Measurements from ENCODE around the gene VCX2.
"Not testable (repeated sequence)": the region's sequence is repeated elsewhere in the genome, so short reads cannot be mapped to it uniquely, and the experiment has no call there.

Gene VCX2

GRCh38 chrX:8171169-8171568, at the start of gene VCX2:
Gene VCX2, minus strand, starts transcription at chrX:8171267. Its CDS starts 624 bp downstream, at chrX:8170643.
- DNase-seq = not testable (repeated sequence)

- no peak for DNase-seq
These were observed 33.9 kb upstream of the VCX2 start for GRCh38 chrX:8204943-8205342.

- no peak for DNase-seq
These were observed 33.3 kb upstream of the VCX2 start for GRCh38 chrX:8204169-8204935.

DNA sequence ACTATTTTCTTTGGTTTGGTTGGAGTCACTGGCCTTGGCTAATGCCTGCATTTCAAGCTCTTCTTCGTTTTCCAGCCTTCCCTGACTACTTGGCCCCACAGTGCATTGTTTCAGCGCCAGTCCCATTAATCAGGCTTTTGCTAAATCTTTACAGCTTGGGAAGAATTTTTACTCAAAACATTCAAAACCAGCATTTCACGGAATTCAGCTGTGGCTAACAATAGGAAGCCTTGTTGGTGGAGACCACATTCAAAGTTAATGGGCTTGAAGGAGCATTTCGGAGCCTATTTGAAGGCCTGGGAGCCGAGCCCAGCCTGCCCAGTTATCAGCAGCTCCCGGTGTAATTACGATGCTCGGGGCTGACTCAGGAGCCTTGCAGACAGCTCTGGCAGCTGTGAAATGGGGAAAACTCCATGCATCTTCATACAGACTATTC, 30.8 kb upstream of the VCX2 start:
- no peak for DNase-seq

- no peak for DNase-seq
These were observed 25.7 kb upstream of the VCX2 start for GRCh38 chrX:8196776-8197175.

- DNase-seq = no peak
These were observed 23.1 kb upstream of the VCX2 start for GRCh38 chrX:8194216-8194615.

GRCh38 chrX:8192276-8192675, 21.2 kb upstream of the VCX2 start:
- no peak for DNase-seq

DNA sequence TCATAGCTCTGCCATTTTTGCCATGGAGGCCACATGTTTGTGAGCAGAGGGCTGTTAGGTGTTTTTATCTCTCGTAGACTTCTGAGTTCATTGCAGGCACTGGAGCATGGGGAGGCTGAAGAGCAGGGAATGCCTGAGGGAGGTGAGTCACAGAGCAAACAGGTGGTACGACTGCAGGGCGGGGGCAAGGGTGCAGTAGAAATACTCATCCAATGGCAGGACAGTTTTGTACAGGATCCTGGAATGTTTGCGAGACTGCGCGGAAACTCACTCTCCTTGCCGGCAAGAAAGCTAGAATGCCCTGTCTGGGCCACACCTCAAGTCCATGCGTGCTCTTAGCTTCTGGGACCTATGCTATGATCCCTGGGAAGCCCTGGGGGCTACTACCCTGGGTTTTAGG, 20.0 kb upstream of the VCX2 start:
- DNase-seq = no peak

DNA sequence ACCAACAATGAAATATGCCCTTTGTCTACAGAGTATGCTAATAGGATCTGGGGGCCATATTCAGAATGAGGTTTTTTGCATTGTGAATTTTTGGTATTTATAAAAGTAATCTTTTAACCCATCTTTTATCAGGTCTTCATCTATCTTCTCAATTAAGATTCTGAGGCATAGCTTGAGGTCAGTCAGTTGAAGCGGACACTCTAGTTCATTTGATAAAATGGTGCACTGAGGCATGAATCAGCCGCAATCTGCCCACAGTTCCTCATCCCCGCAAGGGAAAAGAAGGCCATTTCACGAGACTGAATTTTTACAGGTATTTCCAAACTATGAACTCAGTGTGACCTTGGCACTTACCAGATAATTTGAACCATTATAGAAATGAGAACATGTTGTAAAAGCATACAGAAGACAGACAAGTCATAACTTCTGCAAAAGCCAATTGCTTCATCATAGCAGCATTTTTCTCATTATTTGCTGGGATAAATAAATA, 19.3 kb upstream of the VCX2 start:
- DNase-seq = no peak

DNA sequence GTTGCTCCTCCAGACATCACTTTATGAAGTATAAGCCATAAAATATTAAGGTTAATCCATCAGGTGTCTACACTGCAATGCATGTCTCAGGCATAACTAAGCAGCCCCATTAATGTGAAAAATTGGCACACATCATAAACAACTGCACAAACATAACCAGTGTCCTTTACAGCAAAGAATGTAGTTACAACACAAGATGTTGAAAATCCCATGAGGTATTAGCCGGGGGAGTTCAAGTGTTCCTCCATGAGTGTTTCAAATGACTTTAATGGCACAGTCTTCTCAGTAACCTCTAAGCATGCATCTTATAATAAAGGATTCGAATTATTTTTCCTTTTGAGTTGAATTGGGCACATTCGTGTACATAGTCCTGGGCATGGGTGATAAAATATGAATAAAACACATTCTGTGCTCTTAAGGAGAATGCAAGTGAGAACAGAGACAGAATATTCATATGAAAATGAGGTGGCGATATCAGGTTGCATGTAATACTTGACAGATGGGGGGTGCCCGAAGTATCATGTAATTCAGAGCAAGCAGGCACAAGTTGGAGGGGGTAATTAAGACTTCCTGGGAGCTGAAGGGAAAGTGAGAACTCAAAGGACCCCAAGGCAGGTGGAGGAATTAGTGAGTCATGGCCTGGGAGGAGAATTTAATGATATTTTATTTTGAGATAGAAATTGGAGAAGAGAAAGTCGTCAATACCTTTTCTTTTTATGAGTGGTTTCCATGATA, 18.2 kb upstream of the VCX2 start:
- DNase-seq = no peak

GRCh38 chrX:8183346-8183745, 12.3 kb upstream of the VCX2 start:
- DNase-seq = no peak

- DNase-seq = no peak
These were observed 8.6 kb upstream of the VCX2 start for GRCh38 chrX:8179656-8180055.

DNA sequence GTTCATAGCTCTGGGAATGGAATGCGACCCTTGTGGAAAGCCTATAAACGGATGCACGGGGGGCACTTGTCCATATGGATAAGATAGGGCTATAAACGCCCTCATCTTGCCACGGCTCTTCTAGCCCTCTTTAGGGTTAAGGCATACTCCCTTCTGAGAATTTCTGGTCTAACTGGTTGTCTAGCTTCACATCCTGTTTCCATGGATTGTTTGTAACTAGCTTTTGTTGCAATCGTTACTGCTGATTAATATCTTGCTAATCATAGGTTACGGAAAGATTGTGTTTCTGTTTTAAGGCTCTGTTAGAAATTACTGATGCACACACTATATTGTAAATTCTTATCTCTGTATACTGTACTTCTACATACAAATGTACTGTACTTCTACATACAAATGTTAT, 17.1 kb downstream of the VCX2 start:
- DNase-seq = not testable (repeated sequence)

DNA sequence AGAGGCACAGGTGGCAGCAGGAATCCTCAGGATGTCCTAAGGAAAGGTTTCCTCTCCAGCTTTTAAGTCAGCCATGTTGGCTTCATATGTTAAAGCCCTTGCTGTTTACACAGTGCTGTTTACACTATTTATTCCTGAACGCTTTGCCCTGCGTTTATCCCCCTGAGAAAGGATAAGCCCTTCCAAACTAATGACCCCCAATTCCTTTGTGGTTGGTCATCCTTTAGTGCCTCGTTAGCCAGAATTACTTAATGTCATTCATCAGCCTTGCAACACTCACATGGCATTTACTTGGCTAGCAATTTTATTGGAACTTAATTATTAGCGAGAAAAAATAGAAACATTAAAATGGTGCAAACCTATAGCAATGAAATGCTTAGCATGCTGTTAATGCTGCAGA, 23.8 kb downstream of the VCX2 start:
- DNase-seq = no peak

- no peak for DNase-seq
These were observed 26.1 kb downstream of the VCX2 start for GRCh38 chrX:8144925-8145324.

DNA sequence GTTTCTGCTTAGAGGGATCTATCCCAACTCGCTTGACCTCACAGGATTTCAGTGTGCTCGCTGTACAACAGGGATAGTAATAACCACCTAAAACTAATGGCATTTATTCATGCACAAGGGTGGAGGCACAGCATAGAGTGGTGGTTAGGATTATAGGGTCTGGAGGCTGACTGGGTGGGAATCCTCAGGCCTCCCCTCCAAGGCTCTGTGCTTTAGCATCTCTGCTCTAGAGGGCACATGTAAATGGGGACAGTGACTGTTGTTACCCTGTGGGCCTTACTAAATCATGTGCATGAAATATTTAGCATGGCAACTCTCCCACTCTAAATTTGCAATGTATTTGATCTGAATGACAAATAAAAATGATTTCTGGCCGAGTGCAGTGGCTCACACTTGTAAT, 29.2 kb downstream of the VCX2 start:
- no peak for DNase-seq

DNA sequence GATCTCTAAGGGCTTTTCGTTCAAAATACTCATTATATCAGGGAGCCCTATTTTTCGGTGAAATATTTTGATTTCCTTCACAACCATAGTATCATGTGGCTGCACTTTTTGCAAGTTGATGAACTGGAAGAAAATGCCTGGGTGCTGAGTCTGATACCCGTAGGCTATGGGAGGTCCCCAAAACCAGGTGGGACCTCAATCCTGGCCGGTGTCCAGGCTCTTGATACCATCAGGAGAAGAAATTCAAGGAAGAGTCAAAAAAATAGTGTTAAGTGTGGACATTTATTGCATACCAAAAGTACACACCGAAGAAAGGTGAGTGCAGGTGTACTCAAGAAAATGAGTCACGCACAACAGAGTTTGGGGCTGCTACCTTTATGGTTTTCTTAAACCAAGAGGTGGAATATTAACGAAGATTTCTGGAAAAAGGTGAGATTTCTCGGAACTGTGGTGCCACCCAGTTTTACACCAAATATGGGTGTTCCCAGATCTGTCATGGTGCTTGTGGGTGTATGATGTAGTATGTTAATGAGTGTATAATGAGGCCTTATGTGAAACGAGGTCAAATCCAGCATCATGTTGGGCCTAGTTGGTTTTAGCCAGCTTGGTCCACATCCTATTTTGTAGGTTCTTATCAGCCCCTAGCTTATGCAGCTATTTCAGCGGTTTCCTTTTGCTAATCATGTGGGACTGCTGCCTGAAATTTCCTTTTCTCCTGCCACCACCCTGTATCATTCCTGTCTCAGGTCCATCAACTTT, 29.9 kb downstream of the VCX2 start:
- DNase-seq = no peak

DNA sequence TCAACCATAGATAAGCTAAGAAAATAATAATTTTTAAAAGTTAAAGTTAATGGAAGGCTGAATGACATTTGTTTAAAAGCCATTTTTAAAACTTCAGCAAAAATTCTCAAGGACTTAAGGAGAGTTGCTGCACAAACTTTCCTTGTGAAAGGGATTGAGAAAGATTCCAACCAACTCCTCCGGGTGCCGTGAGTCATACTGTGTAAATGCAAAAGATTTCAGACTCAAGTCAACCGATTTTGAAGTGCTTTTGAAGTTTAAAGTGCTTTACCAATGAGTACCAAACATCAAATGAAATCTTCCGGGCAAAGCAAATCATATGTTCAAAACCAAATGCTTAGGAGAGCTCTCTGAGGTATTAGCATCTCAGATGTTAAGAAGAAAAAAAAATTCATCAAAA, 31.4 kb downstream of the VCX2 start:
- DNase-seq = no peak

- no peak for DNase-seq
These were observed 32.8 kb downstream of the VCX2 start for GRCh38 chrX:8138252-8138651.

DNA sequence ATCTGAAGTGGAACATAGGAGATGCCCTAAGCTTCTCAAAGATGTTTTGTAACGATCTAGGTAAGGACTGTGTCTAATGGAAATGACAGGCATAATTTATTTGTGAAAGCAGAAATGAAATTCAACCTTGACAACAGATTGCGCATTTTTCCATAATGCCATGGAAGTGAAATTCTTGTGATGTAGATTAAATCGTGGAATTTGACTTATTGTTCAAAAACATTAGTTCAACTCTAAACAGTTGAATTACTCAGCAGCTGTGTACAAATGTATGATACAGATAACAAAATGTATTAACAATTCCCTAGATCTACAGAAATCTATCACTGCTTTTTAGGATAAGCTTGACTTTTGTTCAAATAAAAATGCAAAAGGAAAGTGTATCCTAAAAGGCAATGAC, 44.4 kb downstream of the VCX2 start:
- no peak for DNase-seq

DNA sequence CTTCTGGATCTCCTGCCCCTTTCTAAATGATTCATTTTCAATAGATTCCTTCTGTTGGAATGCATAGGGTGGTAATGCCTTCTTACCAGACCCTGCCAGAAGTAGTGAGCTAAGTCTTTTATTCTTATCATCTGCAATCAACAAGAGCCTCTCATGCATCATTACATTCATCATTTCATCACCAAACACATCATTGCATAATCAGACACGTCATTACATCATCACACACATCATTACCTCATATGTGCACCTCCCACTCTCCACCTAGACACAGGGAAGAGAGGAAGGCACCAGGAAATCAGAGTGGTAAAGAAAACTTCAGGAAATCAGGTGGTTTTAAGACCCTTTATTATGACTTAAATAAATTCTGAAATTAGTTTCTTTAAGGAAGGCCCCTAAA, 45.0 kb downstream of the VCX2 start:
- no peak for DNase-seq

- DNase-seq = no peak
These were observed 45.5 kb downstream of the VCX2 start for GRCh38 chrX:8125566-8125965.

GRCh38 chrX:8122538-8122937, 48.5 kb downstream of the VCX2 start:
- DNase-seq = no peak

DNA sequence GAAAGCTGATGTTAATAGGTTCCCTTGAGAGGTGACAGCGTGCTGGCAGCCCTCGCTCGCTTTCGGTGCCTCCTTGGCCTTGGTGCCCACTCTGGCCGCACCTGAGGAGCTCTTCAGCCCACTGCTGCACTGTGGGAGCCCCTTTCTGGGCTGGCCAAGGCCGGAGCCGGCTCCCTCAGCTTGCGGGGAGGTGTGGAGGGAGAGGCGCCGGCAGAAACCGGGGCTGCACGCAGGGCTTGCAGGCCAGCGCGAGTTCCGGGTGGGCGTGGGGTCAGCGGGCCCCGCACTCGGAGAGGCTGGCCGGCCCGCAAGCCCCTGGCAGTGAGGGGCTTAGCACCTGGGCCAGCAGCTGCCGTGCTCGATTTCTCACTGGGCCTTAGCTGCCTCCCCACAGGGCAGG, 49.7 kb downstream of the VCX2 start:
- not testable (repeated sequence) for DNase-seq

Measured in stimulated activated CD4-positive, alpha-beta T cell treated with anti-CD3 and anti-CD28 coated beads, Interleukin-12 subunit alpha, Interleukin-12 subunit beta, amount 100 ng/mL, for 4 hours (primary cell).